Thoracic aorta (tissue), 2 donors: Measurements from ENCODE around the gene PPDPF. TPM values are rescaled to one million over a fixed set of nuclear protein-coding genes. Genes with fewer than 3 reads are reported as not detected.

Source experiments
- ATAC-seq: fragments of 150-250 bp; one replicate; pipeline ENCODE4 v1.8.0; 2017; ENCODE audit warnings: low read depth; ENCODE audit not compliant: insufficient number of reproducible peaks, low FRiP score
- DNase-seq: peaks from one replicate; pipeline ENCODE4 v3.0.0-alpha.2; 2020; ENCODE audit warnings: low spot score
- H3K27ac ChIP-seq, 2 donors: fragments of 200-600 bp; sonication (generic); 1 replicate in 1 of 2; 2 replicates in 1 of 2; pipeline ENCODE4 v1.5.1; 2016; ENCODE audit warnings: mild to moderate bottlenecking in 2 of 2, moderate library complexity in 2 of 2
- H3K27me3 ChIP-seq: fragments of 200-600 bp; sonication (generic); replicated peaks from 2 replicates; pipeline ENCODE4 v1.6.0; 2016; ENCODE audit warnings: mild to moderate bottlenecking; ENCODE audit not compliant: insufficient read depth
- H3K36me3 ChIP-seq: fragments of 200-600 bp; sonication (generic); one replicate; pipeline ENCODE4 v1.5.1; 2016
- H3K4me1 ChIP-seq, 2 donors: fragments of 200-600 bp; sonication (generic); 1 replicate in 1 of 2; 2 replicates in 1 of 2; pipeline versions ENCODE4 v1.5.1 to v1.6.0; 2016; ENCODE audit warnings: low read depth in 2 of 2, mild to moderate bottlenecking in 1 of 2; ENCODE audit not compliant: control insufficient read depth in 1 of 2
- H3K4me3 ChIP-seq: fragments of 200-600 bp; sonication (generic); 2 replicates; pipeline ENCODE4 v1.5.1; 2016; ENCODE audit warnings: mild to moderate bottlenecking
- H3K9me3 ChIP-seq: fragments of 200-600 bp; sonication (generic); 2 replicates; pipeline ENCODE4 v1.5.1; 2016
- total RNA-seq, 2 donors: library from RNA; depleted of rRNA; stranded (reverse); fragments of >200 nt; gene quantifications; one replicate each; pipeline versions ENCODE4 v1.1.0 to v1.2.3, GENCODE V29; 2016
- TF ChIP-seq, protein P1 (sequence below): fragments of 200-600 bp; sonication (generic); IDR thresholded peaks from one replicate; pipeline ENCODE4 v1.5.1; 2019; ENCODE audit warnings: antibody characterized with exemption

Gene PPDPF
- total RNA-seq, 2 donors from 2014 or later: 105 to 197 TPM

DNA sequence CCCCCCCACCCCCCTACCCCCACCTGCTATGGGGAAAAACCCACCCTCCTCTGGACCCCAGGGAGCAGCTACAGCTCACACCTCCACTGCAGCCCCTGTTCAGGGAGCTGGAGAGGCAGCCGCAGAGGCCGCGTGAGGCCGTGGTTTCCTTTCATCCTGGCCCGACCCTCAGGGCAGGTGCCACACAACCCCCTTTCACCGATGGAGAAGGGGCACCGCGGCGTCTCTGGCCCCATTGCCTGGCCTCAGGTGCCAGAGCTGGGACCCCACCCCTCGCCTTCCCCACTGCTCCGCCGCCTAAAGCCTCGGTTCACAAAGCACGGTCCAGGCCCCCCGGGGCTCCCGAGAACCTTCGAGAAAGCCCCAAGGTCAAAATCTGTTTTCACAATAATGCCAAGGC is 36.3 kb upstream of the PPDPF start:
- ATAC-seq (no peak), DNase-seq (no peak)
- no peaks in the 10 kb centered on the region for H3K9me3 ChIP-seq
- no peaks in the 10 kb centered on the region for H3K4me1 ChIP-seq
- H3K36me3 ChIP-seq: no peaks in the 10 kb centered on the region
- H3K27ac ChIP-seq: no peak overlapping the region
- TF ChIP-seq, protein P1, sequence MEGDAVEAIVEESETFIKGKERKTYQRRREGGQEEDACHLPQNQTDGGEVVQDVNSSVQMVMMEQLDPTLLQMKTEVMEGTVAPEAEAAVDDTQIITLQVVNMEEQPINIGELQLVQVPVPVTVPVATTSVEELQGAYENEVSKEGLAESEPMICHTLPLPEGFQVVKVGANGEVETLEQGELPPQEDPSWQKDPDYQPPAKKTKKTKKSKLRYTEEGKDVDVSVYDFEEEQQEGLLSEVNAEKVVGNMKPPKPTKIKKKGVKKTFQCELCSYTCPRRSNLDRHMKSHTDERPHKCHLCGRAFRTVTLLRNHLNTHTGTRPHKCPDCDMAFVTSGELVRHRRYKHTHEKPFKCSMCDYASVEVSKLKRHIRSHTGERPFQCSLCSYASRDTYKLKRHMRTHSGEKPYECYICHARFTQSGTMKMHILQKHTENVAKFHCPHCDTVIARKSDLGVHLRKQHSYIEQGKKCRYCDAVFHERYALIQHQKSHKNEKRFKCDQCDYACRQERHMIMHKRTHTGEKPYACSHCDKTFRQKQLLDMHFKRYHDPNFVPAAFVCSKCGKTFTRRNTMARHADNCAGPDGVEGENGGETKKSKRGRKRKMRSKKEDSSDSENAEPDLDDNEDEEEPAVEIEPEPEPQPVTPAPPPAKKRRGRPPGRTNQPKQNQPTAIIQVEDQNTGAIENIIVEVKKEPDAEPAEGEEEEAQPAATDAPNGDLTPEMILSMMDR: no peak
- H3K4me3 ChIP-seq: no peak overlapping the region
- peaks cover 7% of the 10 kb centered on the region for H3K27me3 ChIP-seq

DNA sequence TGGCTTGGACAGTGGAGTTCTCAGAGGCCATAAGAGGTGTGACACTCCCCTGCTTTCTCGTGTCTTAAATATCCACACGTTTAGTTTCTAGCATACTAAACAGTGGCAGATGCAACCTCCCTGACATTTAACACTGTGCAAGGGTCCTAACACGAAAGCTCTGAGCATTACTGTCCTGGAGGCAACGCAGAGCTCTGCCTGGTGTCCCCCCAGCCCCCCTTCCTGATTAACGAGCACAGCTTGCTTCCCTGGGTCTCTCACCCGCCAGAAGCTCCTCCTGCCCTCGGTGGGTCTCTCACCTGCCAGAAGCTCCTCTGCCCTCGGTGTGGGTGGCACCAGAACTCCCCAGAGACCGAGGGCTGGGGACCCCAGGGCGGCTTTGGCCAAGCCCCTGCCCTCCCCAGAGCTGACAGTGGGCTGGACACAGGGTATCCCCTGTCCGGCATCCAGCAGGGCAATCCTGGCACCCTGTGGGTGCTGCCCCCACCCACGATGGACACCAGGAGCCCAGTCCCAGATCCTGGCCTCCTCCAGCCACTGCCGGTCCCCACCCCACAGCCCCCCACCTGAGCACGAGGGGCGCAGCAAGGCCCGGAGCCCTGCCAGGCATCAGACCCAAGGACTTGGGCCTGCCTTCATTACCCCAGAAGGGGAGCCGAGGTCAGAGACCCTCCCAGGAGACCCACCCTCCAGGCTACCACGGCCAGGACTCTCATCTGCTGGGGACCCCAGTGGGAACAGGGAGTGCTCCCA is 35.7 kb upstream of the PPDPF start:
- Histone ChIP-seq H3K27me3 (peaks cover 7% of the 10 kb centered on the region), H3K4me1 (no peaks in the 10 kb centered on the region), H3K4me3 (no peak overlapping the region), H3K36me3 (no peaks in the 10 kb centered on the region), H3K9me3 (no peaks in the 10 kb centered on the region), H3K27ac (no peak overlapping the region)
- DNase-seq (no peak), ATAC-seq (no peak)
- TF ChIP-seq, protein P1: no peak

DNA sequence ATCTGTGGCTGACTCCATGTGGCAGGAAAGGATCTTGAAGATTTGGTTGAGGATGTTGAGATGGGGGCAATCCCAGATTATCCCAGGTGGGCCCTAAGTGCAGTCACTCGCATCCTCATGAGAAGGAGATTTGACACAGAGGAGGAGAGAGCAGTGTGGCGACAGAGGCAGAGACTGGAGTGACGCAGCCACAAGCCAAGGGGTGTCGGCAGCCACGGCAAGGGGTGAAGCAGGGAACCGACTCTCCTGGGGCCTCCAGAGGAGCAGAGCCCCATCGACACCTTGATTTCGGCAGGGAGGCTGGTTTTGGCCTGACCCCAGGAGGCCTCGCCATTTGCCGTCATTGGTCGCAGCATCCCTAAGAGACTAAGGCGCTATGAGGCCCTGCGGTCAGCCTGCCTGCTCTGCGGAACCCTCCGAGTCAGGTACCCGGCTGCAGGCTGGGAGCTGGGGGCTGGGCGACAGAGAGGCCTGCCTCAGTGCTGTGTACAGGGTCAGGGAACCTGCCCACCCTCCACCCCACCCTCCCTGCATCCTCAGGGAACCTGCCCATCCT is 34.2 kb upstream of the PPDPF start:
- TF ChIP-seq, protein P1: no peak
- peaks cover 7% of the 10 kb centered on the region for H3K27me3 ChIP-seq
- no peak overlapping the region for H3K27ac ChIP-seq
- no peak overlapping the region for H3K4me3 ChIP-seq
- ATAC-seq (no peak), DNase-seq (no peak)
- H3K9me3 ChIP-seq: no peaks in the 10 kb centered on the region
- no peaks in the 10 kb centered on the region for H3K36me3 ChIP-seq
- H3K4me1 ChIP-seq: no peaks in the 10 kb centered on the region

- no peak for ATAC-seq
- Histone ChIP-seq H3K36me3 (no peaks in the 10 kb centered on the region), H3K9me3 (no peaks in the 10 kb centered on the region), H3K4me3 (no peak overlapping the region), H3K27ac (no peak overlapping the region), H3K27me3 (peaks cover 7% of the 10 kb centered on the region), H3K4me1 (no peaks in the 10 kb centered on the region)
- TF ChIP-seq, protein P1: no peak
- no peak for DNase-seq
These were observed 33.3 kb upstream of the PPDPF start for GRCh38 chr20:63487116-63487764.

GRCh38 chr20:63487781-63488241 is 32.8 kb upstream of the PPDPF start:
- no peak for DNase-seq
- Histone ChIP-seq H3K4me3 (no peak overlapping the region), H3K4me1 (no peaks in the 10 kb centered on the region), H3K36me3 (no peaks in the 10 kb centered on the region), H3K27me3 (peaks cover 7% of the 10 kb centered on the region), H3K27ac (no peak overlapping the region), H3K9me3 (no peaks in the 10 kb centered on the region)
- no peak for ATAC-seq
- TF ChIP-seq, protein P1: no peak
